Measurements from ENCODE around the gene GIPC3. TPM values are rescaled to one million over a fixed set of nuclear protein-coding genes. Genes with fewer than 3 reads are reported as not detected.

Gene GIPC3
- total RNA-seq, 4 donors from 2014 or later, result 0.19 to 0.89 (median 0.37) TPM

DNA sequence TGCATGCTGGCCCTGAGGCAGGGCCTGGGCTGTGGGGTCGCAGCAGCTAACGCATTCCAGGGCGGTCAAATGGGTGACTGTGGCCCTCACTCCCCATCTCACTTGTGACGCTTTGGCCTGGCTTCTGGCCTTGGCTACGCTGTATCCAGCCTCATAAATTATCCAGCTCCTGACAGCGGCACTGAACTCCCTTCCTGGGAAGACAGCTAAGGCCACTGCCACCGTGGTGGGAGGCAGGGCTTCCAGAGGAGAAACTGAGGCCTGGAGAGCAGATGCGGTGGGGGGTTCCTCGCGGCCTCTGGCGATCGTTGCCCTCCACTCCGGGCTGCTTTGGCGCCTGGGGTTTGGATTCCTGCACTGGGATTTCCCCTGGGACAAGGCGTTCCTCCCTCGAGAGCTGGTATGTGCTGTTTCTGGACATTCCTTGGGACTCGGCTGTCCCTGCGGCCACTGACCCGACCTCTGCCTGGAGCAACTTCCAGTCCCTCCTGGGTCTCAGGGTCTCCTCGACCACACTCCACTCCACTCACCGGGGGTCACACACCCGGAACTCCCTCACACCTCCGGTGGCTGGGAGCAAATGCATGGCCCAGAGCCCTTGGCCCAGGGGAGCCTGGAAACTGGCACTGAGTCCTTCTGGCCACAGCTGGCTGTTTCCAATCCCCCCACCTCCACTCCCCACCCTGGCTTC is 18.0 kb downstream of the GIPC3 start:
- TF ChIP-seq CTCF (IDR thresholded peaks at IDR 0.05) (no peak), POLR2A (IDR thresholded peaks at IDR 0.05) (no peak), POLR2AphosphoS5 (IDR thresholded peaks at IDR 0.05) (no peak), EP300 (IDR thresholded peaks at IDR 0.05) (no peak)
- Histone ChIP-seq H3K27ac (no peak overlapping the region), H3K36me3 (no peaks in the 10 kb centered on the region), H3K9me3 (no peaks in the 10 kb centered on the region), H3K4me1 (peaks cover 37% of the 10 kb centered on the region), H3K4me3 (no peak overlapping the region), H3K27me3 (peaks cover 8% of the 10 kb centered on the region)
- DNase-seq (ENCODE audit: low spot score in 2 of 2), result peak in 1 of 2 donors; percentile 77
- WGBS, result 62% methylated on average over 17 of the region's 23 CpGs

DNA sequence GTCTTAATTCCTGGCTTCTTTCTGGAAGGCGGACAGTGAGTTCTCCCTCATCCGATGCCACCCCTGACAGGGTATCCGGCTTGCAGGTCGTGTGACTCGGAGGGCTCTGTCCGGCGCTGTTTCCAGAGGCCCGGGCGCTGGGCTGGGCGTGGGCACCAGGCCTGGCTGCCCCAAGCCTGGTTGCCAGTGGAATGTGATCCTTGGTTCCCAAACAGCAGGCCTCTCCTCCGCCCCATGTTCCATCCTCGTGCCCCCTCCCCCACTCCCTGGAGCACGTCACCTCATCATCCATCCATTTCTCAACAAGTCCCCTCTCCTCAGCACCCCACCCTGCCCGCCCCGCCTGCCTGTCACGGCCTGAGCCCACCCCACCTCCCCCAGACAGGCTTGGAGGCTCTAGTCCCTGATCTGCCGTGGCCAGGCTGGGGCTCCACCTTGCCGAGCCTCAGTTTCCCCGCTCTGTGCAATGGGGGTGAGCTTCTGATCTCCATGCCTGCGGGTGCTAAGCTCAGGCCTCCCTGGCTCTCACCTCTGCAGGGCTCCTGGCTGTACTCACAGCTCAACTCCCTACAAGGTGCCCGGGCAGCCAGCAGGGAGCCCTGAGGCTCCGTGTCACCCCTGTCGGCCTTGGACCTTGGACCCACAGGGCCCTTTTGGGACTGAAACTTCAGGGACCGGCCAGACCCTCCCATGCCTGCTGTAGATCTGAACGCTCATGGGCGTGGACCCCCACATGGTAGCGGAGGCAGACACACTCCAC is 19.1 kb downstream of the GIPC3 start:
- DNase-seq (ENCODE audit: low spot score in 2 of 2), result peak in 1 of 2 donors; percentile 60
- no peaks in the 10 kb centered on the region for H3K9me3 ChIP-seq
- H3K27ac ChIP-seq, result no peak overlapping the region
- no peak overlapping the region for H3K4me3 ChIP-seq
- TF ChIP-seq CTCF (IDR thresholded peaks at IDR 0.05), result no peak
- no peak for TF ChIP-seq EP300 (IDR thresholded peaks at IDR 0.05)
- TF ChIP-seq POLR2A (IDR thresholded peaks at IDR 0.05), result no peak
- TF ChIP-seq POLR2AphosphoS5 (IDR thresholded peaks at IDR 0.05), result no peak
- peaks cover 47% of the 10 kb centered on the region for H3K4me1 ChIP-seq
- H3K27me3 ChIP-seq, result peaks cover 8% of the 10 kb centered on the region
- WGBS, result 84% methylated on average over 18 of the region's 27 CpGs
- no peaks in the 10 kb centered on the region for H3K36me3 ChIP-seq

DNA sequence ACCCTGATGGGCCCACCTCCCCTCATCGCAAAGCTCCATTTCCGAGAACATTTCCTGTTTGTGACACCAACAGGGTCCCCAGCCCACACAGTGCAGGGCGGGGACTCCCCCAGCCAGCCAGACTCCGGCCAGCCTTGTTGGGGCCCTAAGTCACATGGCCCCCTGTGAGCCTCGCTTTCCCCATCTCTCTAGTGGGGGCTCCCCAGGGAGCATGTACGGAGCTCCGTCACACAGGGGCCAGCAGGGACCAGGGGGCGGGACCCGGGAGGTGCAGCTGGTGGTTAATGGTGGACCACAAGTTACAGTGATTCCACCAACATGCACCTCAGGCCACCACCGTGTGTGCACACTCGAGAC is 19.7 kb downstream of the GIPC3 start:
- Histone ChIP-seq H3K4me3 (no peak overlapping the region), H3K9me3 (no peaks in the 10 kb centered on the region), H3K27me3 (peaks cover 8% of the 10 kb centered on the region), H3K27ac (no peak overlapping the region), H3K36me3 (no peaks in the 10 kb centered on the region), H3K4me1 (peaks cover 47% of the 10 kb centered on the region)
- DNase-seq (ENCODE audit: low spot score in 2 of 2), result no peak
- TF ChIP-seq CTCF (IDR thresholded peaks at IDR 0.05) (no peak), POLR2AphosphoS5 (IDR thresholded peaks at IDR 0.05) (no peak), EP300 (IDR thresholded peaks at IDR 0.05) (no peak), POLR2A (IDR thresholded peaks at IDR 0.05) (no peak)
- WGBS, result 20% methylated on average over 1 of the region's 11 CpGs

GRCh38 chr19:3605361-3605760 is 20.1 kb downstream of the GIPC3 start:
- Histone ChIP-seq H3K27me3 (peaks cover 8% of the 10 kb centered on the region), H3K4me1 (peaks cover 49% of the 10 kb centered on the region), H3K9me3 (no peaks in the 10 kb centered on the region), H3K27ac (no peak overlapping the region), H3K4me3 (no peak overlapping the region), H3K36me3 (peaks cover 3% of the 10 kb centered on the region)
- DNase-seq (ENCODE audit: low spot score in 2 of 2), result no peak
- 53% methylated on average over 3 of the region's 3 CpGs for WGBS
- no peak for TF ChIP-seq POLR2A (IDR thresholded peaks at IDR 0.05)
- no peak for TF ChIP-seq EP300 (IDR thresholded peaks at IDR 0.05)
- TF ChIP-seq POLR2AphosphoS5 (IDR thresholded peaks at IDR 0.05), result no peak
- TF ChIP-seq CTCF (IDR thresholded peaks at IDR 0.05), result no peak

DNA sequence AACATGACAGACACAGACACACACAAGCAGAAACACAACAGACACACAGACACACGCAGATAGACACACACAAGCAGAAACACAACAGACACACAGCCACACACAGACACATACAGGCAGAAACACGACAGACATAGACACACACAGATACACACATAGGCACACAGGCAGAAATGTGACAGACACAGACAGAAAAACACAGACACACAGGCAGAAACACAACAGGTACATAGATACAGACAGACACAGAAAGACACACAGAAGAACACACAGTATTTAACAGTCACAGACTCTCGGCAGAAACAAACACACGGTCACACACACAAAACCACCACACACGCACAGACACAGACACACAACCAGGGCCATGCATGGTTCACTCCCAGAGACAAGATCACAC is 20.5 kb downstream of the GIPC3 start:
- no peaks in the 10 kb centered on the region for H3K9me3 ChIP-seq
- H3K36me3 ChIP-seq, result peaks cover 7% of the 10 kb centered on the region
- TF ChIP-seq CTCF (IDR thresholded peaks at IDR 0.05), result no peak
- TF ChIP-seq EP300 (IDR thresholded peaks at IDR 0.05), result no peak
- TF ChIP-seq POLR2AphosphoS5 (IDR thresholded peaks at IDR 0.05), result no peak
- no peak for TF ChIP-seq POLR2A (IDR thresholded peaks at IDR 0.05)
- peak overlapping the region; percentile 49 for H3K4me3 ChIP-seq
- peaks cover 53% of the 10 kb centered on the region for H3K4me1 ChIP-seq
- WGBS, result 29% methylated on average over 5 of the region's 5 CpGs
- DNase-seq (ENCODE audit: low spot score in 2 of 2), result no peak
- peaks cover 8% of the 10 kb centered on the region for H3K27me3 ChIP-seq
- no peak overlapping the region for H3K27ac ChIP-seq
